ENCODE measurements around the gene ODF4.
"Not testable (repeated sequence)": the region's sequence is repeated elsewhere in the genome, so short reads cannot be mapped to it uniquely, and the experiment has no call there.

GRCh38 chr17:8347001-8347400 lies 7.4 kb downstream of the ODF4 start:
- not testable (repeated sequence) for TF ChIP-seq CTCF (IDR thresholded peaks at IDR 0.05; ENCODE audit: insufficient read depth, low read length, poor library complexity, severe bottlenecking); EZH2phosphoT487 (conservative IDR thresholded peaks at IDR 0.05; ENCODE audit: low read length)
